GM12878 (cell line): Measurements from ENCODE around the gene CACNA2D3. TPM values are rescaled to one million over a fixed set of nuclear protein-coding genes. Genes with fewer than 3 reads are reported as not detected.

Experiments used
- CBFB ChIP-seq: IDR thresholded peaks from 2 replicates; pipeline ENCODE4 v1.6.1; 2016; ENCODE audit warnings: antibody characterized with exemption, low read depth
- EED ChIP-seq: sonication (generic); IDR thresholded peaks from 2 replicates; pipeline ENCODE4 v1.6.1; 2016; ENCODE audit warnings: antibody characterized with exemption, low read depth
- POLR2AphosphoS2 ChIP-seq: IDR thresholded peaks from 2 replicates; pipeline ENCODE4 v1.6.1; 2011; ENCODE audit warnings: low read depth, mild to moderate bottlenecking, low read length, improper control_type of control experiment, moderate library complexity
- RAD21 ChIP-seq: IDR thresholded peaks from 2 replicates; pipeline ENCODE4 v1.6.1; 2011; ENCODE audit warnings: mild to moderate bottlenecking, low read depth, low read length, moderate library complexity; ENCODE audit not compliant: insufficient read depth
- RB1 ChIP-seq: fragments of 450-650 bp; formaldehyde crosslinking; IDR thresholded peaks from 2 replicates; pipeline ENCODE4 v1.6.1; 2017; ENCODE audit warnings: mild to moderate bottlenecking, borderline replicate concordance
- RELA ChIP-seq: fragments of 450-650 bp; IDR thresholded peaks from 2 replicates; pipeline ENCODE4 v1.8.0; 2014; ENCODE audit warnings: borderline replicate concordance; ENCODE audit not compliant: partially characterized antibody
- SMAD5 ChIP-seq: IDR thresholded peaks from 2 replicates; pipeline ENCODE4 v1.6.1; 2016; ENCODE audit warnings: antibody characterized with exemption, low read depth
- SRF ChIP-seq, 2 experiments: IDR thresholded peaks; 2 replicates each; pipeline ENCODE4 v1.6.1; 2011; ENCODE audit warnings: low read depth in 2 of 2, low read length in 2 of 2, mild to moderate bottlenecking in 1 of 2, moderate library complexity in 1 of 2
- YBX1 ChIP-seq: fragments of 450-650 bp; IDR thresholded peaks from 2 replicates; pipeline ENCODE4 v1.6.1; 2016; ENCODE audit warnings: antibody characterized with exemption
- ZNF687 ChIP-seq: fragments of 450-650 bp; IDR thresholded peaks from 2 replicates; pipeline ENCODE4 v1.6.1; 2017; ENCODE audit warnings: mild to moderate bottlenecking, moderate library complexity
- polyA plus RNA-seq, 11 experiments: library from polyadenylated mRNA; depleted of rRNA in 4 of 11; unstranded in 6 of 11; stranded (reverse) in 5 of 11; fragments of >200 nt; fragmentation: Nextera tagmentation in 4 of 11; fragmentation: Illumina TruSeq in 1 of 11; extraction: Ambion mirVana in 4 of 11; extraction: Trizol in 1 of 11; gene quantifications; 1 replicate in 1 of 11; 2 replicates in 10 of 11; pipeline versions ENCODE4 v1.2.1 to v1.2.3, GENCODE V29; 2011 to 2016; ENCODE audit warnings: inconsistent platforms in 2 of 11, missing spikeins in 2 of 11, low read depth in 1 of 11
- total RNA-seq, 4 experiments: library from RNA; depleted of rRNA in 3 of 4; stranded (reverse); fragments of >200 nt in 3 of 4; fragmentation: Illumina TruSeq in 1 of 4; extraction: Trizol in 1 of 4; gene quantifications; 2 replicates each; pipeline versions ENCODE4 v1.2.1 to v1.2.3, GENCODE V29; 2013 to 2021
- TF ChIP-seq, protein P1 (sequence below): IDR thresholded peaks from 2 replicates; pipeline ENCODE4 v1.6.1; 2012; ENCODE audit warnings: low read depth, low read length, improper control_type of control experiment
- TF ChIP-seq, protein P2 (sequence below): IDR thresholded peaks from 2 replicates; pipeline ENCODE4 v1.6.1; 2011; ENCODE audit warnings: low read depth, mild to moderate bottlenecking, low read length, moderate library complexity, borderline replicate concordance; ENCODE audit errors: extremely low read depth

CACNA2D3 gene
- total and polyA plus RNA-seq, 10 of the 15 experiments (the other 5 are each of a cell fraction or from before 2014, with no cell fraction given) = not detected

DNA sequence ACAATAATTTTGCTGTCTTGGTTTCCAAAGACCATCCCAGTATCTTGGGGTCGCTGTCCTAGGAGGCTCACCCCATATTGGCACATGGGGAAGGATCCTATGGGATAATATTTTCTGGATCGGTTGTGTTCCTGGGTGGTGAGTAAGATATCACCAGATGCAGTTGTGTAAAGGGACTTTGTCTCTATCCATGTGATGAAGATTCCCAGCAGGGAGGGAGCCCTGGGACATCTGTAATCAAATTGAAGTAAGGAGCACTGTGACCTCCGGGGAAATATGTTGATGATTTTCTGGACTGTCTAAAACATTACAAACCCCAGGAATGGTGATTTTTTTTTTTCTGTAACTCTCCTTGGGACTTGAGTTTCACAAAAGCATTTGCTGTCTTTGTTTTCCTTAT, 841.7 kb downstream of the CACNA2D3 start (continued):
- no peak for TF ChIP-seq ZNF687
- no peak for TF ChIP-seq RB1
- TF ChIP-seq SMAD5 = no peak
- TF ChIP-seq, protein P1, sequence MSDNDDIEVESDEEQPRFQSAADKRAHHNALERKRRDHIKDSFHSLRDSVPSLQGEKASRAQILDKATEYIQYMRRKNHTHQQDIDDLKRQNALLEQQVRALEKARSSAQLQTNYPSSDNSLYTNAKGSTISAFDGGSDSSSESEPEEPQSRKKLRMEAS = no peak
- TF ChIP-seq RAD21 = no peak
- TF ChIP-seq, protein P2, sequence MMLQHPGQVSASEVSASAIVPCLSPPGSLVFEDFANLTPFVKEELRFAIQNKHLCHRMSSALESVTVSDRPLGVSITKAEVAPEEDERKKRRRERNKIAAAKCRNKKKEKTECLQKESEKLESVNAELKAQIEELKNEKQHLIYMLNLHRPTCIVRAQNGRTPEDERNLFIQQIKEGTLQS = no peak
- TF ChIP-seq SRF (IDR thresholded peaks at IDR 0.05; ENCODE audit: low read depth in 2 of 2, low read length in 2 of 2) = no peak
- no peak for TF ChIP-seq CBFB
- TF ChIP-seq EED = no peak
- TF ChIP-seq RELA = no peak
- no peak for TF ChIP-seq POLR2AphosphoS2
- TF ChIP-seq YBX1 = no peak
